ENCODE data around the gene MCTP1. TPM values are rescaled to one million over a fixed set of nuclear protein-coding genes. Genes with fewer than 3 reads are reported as not detected.

Gene MCTP1
- total RNA-seq, 1 donor from 2014 or later = 3.7 TPM

DNA sequence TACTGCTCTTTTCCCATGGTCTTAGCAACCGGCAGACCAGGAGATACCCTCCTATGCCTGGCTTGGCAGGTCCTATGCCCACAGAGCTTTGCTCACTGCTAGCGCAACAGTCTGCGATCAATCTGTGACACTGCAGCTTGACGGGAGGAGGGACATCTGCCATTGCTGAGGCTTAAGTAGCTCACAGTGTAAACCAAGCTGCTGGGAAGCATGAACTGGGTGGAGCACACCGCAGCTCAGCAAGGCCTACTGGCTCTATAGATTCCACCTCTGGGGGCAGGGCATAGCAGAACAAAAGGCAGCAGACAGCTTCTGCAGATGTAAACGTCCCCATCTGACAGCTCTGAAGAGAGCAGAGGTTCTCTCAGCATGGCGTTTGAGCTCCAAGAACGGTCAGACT is 40.4 kb downstream of the MCTP1 start:
- Histone ChIP-seq H3K4me3 (no peak overlapping the region), H3K36me3 (no peaks in the 10 kb centered on the region), H3K4me1 (no peaks in the 10 kb centered on the region), H4K20me1 (ENCODE audit: low read depth) (no peaks in the 10 kb centered on the region), H3K9me3 (ENCODE audit: low read depth) (no peaks in the 10 kb centered on the region), H2AFZ (replicated peaks) (peak overlapping the region; percentile 47), H3K9ac (no peak overlapping the region), H3K4me2 (no peak overlapping the region), H3K79me2 (ENCODE audit: low read depth) (no peaks in the 10 kb centered on the region), H3K27me3 (no peaks in the 10 kb centered on the region), H3K27ac (no peak overlapping the region), H3F3A (ENCODE audit: low read depth) (no peaks in the 10 kb centered on the region)
- no peaks in the 10 kb centered on the region for H3K36me3 Mint-ChIP-seq
- no peak for TF ChIP-seq EZH2phosphoT487 (IDR thresholded peaks at IDR 0.05)
- no peak for TF ChIP-seq EZH2 (IDR thresholded peaks at IDR 0.05)
- TF ChIP-seq, protein P1, sequence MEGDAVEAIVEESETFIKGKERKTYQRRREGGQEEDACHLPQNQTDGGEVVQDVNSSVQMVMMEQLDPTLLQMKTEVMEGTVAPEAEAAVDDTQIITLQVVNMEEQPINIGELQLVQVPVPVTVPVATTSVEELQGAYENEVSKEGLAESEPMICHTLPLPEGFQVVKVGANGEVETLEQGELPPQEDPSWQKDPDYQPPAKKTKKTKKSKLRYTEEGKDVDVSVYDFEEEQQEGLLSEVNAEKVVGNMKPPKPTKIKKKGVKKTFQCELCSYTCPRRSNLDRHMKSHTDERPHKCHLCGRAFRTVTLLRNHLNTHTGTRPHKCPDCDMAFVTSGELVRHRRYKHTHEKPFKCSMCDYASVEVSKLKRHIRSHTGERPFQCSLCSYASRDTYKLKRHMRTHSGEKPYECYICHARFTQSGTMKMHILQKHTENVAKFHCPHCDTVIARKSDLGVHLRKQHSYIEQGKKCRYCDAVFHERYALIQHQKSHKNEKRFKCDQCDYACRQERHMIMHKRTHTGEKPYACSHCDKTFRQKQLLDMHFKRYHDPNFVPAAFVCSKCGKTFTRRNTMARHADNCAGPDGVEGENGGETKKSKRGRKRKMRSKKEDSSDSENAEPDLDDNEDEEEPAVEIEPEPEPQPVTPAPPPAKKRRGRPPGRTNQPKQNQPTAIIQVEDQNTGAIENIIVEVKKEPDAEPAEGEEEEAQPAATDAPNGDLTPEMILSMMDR (IDR thresholded peaks at IDR 0.05) = no peak
- no peak overlapping the region for H3K27ac Mint-ChIP-seq
- peak; percentile 20 for DNase-seq (ENCODE audit: low spot score)
- H3K4me1 Mint-ChIP-seq = no peaks in the 10 kb centered on the region
- H3K27me3 Mint-ChIP-seq (ENCODE audit: insufficient read depth, low read depth) = no peaks in the 10 kb centered on the region
- H3K4me3 Mint-ChIP-seq = no peak overlapping the region
- H3K9me3 Mint-ChIP-seq = peaks cover 5% of the 10 kb centered on the region

DNA sequence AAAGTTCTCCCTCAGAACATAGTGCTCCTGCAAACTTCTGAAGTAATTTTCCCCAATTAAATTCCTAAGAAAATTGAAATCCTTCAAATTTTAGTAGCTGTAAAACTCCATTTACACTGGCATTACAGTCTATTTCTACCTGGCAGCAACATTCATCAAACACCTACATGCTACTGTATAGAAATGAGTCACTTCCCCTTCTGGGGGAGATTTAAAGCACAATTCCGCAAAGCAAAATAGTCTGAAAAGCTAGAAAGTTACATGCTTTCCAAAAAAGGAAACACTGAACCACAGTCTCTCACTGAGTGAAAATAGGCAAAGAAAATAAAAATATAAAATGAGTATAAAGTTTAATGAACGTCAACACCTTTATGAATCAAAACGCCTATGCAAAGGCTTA is 43.3 kb downstream of the MCTP1 start:
- no peaks in the 10 kb centered on the region for H3K79me2 ChIP-seq (ENCODE audit: low read depth)
- TF ChIP-seq EZH2 (IDR thresholded peaks at IDR 0.05) (no peak), EZH2phosphoT487 (IDR thresholded peaks at IDR 0.05) (no peak)
- TF ChIP-seq, protein P1 (IDR thresholded peaks at IDR 0.05) = no peak
- H3K27ac Mint-ChIP-seq = no peak overlapping the region
- no peak overlapping the region for H3K27ac ChIP-seq
- no peak for DNase-seq (ENCODE audit: low spot score)
- no peaks in the 10 kb centered on the region for H4K20me1 ChIP-seq (ENCODE audit: low read depth)
- H3K4me2 ChIP-seq = no peak overlapping the region
- no peaks in the 10 kb centered on the region for H3K4me1 Mint-ChIP-seq
- no peaks in the 10 kb centered on the region for H3K36me3 Mint-ChIP-seq
- no peaks in the 10 kb centered on the region for H3K9me3 ChIP-seq (ENCODE audit: low read depth)
- no peaks in the 10 kb centered on the region for H3K9me3 Mint-ChIP-seq
- H3F3A ChIP-seq (ENCODE audit: low read depth) = no peaks in the 10 kb centered on the region
- H3K4me3 ChIP-seq = no peak overlapping the region
- H3K9ac ChIP-seq = no peak overlapping the region
- no peaks in the 10 kb centered on the region for H3K27me3 Mint-ChIP-seq (ENCODE audit: insufficient read depth, low read depth)
- no peak overlapping the region for H2AFZ ChIP-seq (replicated peaks)
- no peaks in the 10 kb centered on the region for H3K36me3 ChIP-seq
- no peak overlapping the region for H3K4me3 Mint-ChIP-seq
- no peaks in the 10 kb centered on the region for H3K27me3 ChIP-seq
- H3K4me1 ChIP-seq = no peaks in the 10 kb centered on the region

DNA sequence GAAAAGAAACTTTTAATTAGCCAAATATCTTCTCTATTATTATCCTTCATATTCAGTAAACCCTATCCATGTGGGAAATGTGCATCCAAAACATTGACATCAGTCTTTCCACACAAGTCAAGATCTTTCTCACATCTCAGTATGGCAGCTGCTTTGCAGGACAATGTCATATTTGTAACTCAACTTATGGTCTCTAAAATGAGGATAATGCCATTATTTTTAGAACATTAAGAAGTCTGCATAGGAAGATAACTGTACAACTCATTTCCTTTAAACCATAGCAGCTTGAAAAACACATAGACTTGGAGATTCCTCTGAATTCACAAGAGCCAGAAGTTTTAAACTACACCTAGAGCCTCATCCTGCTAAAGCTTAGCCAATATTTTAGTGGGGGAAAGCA is 43.7 kb downstream of the MCTP1 start:
- H2AFZ ChIP-seq (replicated peaks) = no peak overlapping the region
- no peaks in the 10 kb centered on the region for H3K79me2 ChIP-seq (ENCODE audit: low read depth)
- H3K4me3 ChIP-seq = no peak overlapping the region
- no peak overlapping the region for H3K4me2 ChIP-seq
- H3K27me3 ChIP-seq = no peaks in the 10 kb centered on the region
- H3K4me1 ChIP-seq = no peaks in the 10 kb centered on the region
- no peak for DNase-seq (ENCODE audit: low spot score)
- no peak overlapping the region for H3K9ac ChIP-seq
- Mint-ChIP-seq H3K36me3 (no peaks in the 10 kb centered on the region), H3K27me3 (ENCODE audit: insufficient read depth, low read depth) (no peaks in the 10 kb centered on the region), H3K9me3 (no peaks in the 10 kb centered on the region), H3K27ac (no peak overlapping the region), H3K4me3 (no peak overlapping the region), H3K4me1 (no peaks in the 10 kb centered on the region)
- no peaks in the 10 kb centered on the region for H3F3A ChIP-seq (ENCODE audit: low read depth)
- H3K9me3 ChIP-seq (ENCODE audit: low read depth) = no peaks in the 10 kb centered on the region
- no peaks in the 10 kb centered on the region for H4K20me1 ChIP-seq (ENCODE audit: low read depth)
- H3K36me3 ChIP-seq = no peaks in the 10 kb centered on the region
- TF ChIP-seq, protein P1 (IDR thresholded peaks at IDR 0.05) = no peak
- TF ChIP-seq EZH2 (IDR thresholded peaks at IDR 0.05) (no peak), EZH2phosphoT487 (IDR thresholded peaks at IDR 0.05) (no peak)
- no peak overlapping the region for H3K27ac ChIP-seq

All from neural progenitor cell (in vitro differentiated cells).